ENCODE data around the gene ARID1B. TPM values are rescaled to one million over a fixed set of nuclear protein-coding genes. Genes with fewer than 3 reads are reported as not detected.

ARID1B gene
- total RNA-seq, 2 experiments from 2014 or later = 90.1 to 164 TPM

GRCh38 chr6:157224951-157225574 lies 447.9 kb downstream of the ARID1B start:
- no peak overlapping the region for H3K27ac ChIP-seq (ENCODE audit: low read depth, low read length, poor library complexity, severe bottlenecking)
- H3K79me2 ChIP-seq (ENCODE audit: insufficient read depth, low read depth, low read length) = no peaks in the 10 kb centered on the region
- H3K4me2 ChIP-seq (ENCODE audit: low read length) = no peak overlapping the region
- no peaks in the 10 kb centered on the region for H3K9me2 ChIP-seq (ENCODE audit: insufficient read depth, low read length)
- POLR2A ChIA-PET = interaction anchor here (1.2 kb wide), 1 partner anchor 70 kb away, joined by 3 read pairs; no protein-coding TSS in a partner anchor
- no peak for DNase-seq (ENCODE audit: low spot score)
- no peaks in the 10 kb centered on the region for H3K36me3 ChIP-seq (ENCODE audit: insufficient read depth, low read length)
- H4K20me1 ChIP-seq (ENCODE audit: insufficient read depth, low read length) = no peaks in the 10 kb centered on the region
- no TSS peak for BruUV-seq (replicated peaks)
- TF ChIP-seq EZH2phosphoT487 (IDR thresholded peaks at IDR 0.05; ENCODE audit: borderline replicate concordance, low read depth, low read length) = no peak
- no peak for TF ChIP-seq CTCF (conservative IDR thresholded peaks at IDR 0.05; ENCODE audit: low read length)
- CTCF ChIA-PET (ENCODE audit: unreplicated experiment) = interaction anchor here (0.6 kb wide), 1 partner anchor 57 kb away, joined by 3 read pairs; no protein-coding TSS in a partner anchor
- intact Hi-C loops (cut with micrococcal nuclease; ENCODE audit: unreplicated experiment) = loop anchor here (10.0 kb wide), 1 partner anchor 340 kb away; no protein-coding TSS in a partner anchor
- H3K4me1 ChIP-seq (ENCODE audit: insufficient read depth, low read length, poor library complexity, severe bottlenecking) = peaks cover 37% of the 10 kb centered on the region
- H3K9me3 ChIP-seq (ENCODE audit: low read length) = no peaks in the 10 kb centered on the region
- no peak overlapping the region for H3K4me3 ChIP-seq (ENCODE audit: low read depth, low read length, poor library complexity, severe bottlenecking)
- H2AFZ ChIP-seq (ENCODE audit: low read length) = no peak overlapping the region

- no peak overlapping the region for H3K4me3 ChIP-seq (ENCODE audit: low read depth, low read length, poor library complexity, severe bottlenecking)
- no peak overlapping the region for H3K4me2 ChIP-seq (ENCODE audit: low read length)
- no peak overlapping the region for H3K27ac ChIP-seq (ENCODE audit: low read depth, low read length, poor library complexity, severe bottlenecking)
- H3K79me2 ChIP-seq (ENCODE audit: insufficient read depth, low read depth, low read length) = no peaks in the 10 kb centered on the region
- BruUV-seq (replicated peaks) = no TSS peak
- no peaks in the 10 kb centered on the region for H3K9me2 ChIP-seq (ENCODE audit: insufficient read depth, low read length)
- POLR2A ChIA-PET = interaction anchor here (0.6 to 1.2 kb wide), 2 partner anchors 69 to 206 kb away, joined by 3 to 5 read pairs; no protein-coding TSS in a partner anchor
- DNase-seq (ENCODE audit: low spot score) = no peak
- TF ChIP-seq CTCF (conservative IDR thresholded peaks at IDR 0.05; ENCODE audit: low read length) (no peak), EZH2phosphoT487 (IDR thresholded peaks at IDR 0.05; ENCODE audit: borderline replicate concordance, low read depth, low read length) (no peak)
- no peaks in the 10 kb centered on the region for H3K36me3 ChIP-seq (ENCODE audit: insufficient read depth, low read length)
- intact Hi-C loops (cut with micrococcal nuclease; ENCODE audit: unreplicated experiment) = loop anchor here (10.0 kb wide), 1 partner anchor 339 kb away; no protein-coding TSS in a partner anchor
- no peaks in the 10 kb centered on the region for H3K9me3 ChIP-seq (ENCODE audit: low read length)
- peaks cover 38% of the 10 kb centered on the region for H3K4me1 ChIP-seq (ENCODE audit: insufficient read depth, low read length, poor library complexity, severe bottlenecking)
- H2AFZ ChIP-seq (ENCODE audit: low read length) = no peak overlapping the region
- CTCF ChIA-PET (ENCODE audit: unreplicated experiment) = no interaction called here
- H4K20me1 ChIP-seq (ENCODE audit: insufficient read depth, low read length) = no peaks in the 10 kb centered on the region
These were observed 448.4 kb downstream of the ARID1B start for GRCh38 chr6:157225575-157225995.

- Histone ChIP-seq H3K9me3 (ENCODE audit: low read length) (no peaks in the 10 kb centered on the region), H3K9me2 (ENCODE audit: insufficient read depth, low read length) (no peaks in the 10 kb centered on the region), H3K79me2 (ENCODE audit: insufficient read depth, low read depth, low read length) (no peaks in the 10 kb centered on the region), H2AFZ (ENCODE audit: low read length) (no peak overlapping the region), H3K4me3 (ENCODE audit: low read depth, low read length, poor library complexity, severe bottlenecking) (no peak overlapping the region), H3K4me1 (ENCODE audit: insufficient read depth, low read length, poor library complexity, severe bottlenecking) (peaks cover 38% of the 10 kb centered on the region), H3K27ac (ENCODE audit: low read depth, low read length, poor library complexity, severe bottlenecking) (no peak overlapping the region), H3K36me3 (ENCODE audit: insufficient read depth, low read length) (no peaks in the 10 kb centered on the region), H4K20me1 (ENCODE audit: insufficient read depth, low read length) (no peaks in the 10 kb centered on the region), H3K4me2 (ENCODE audit: low read length) (no peak overlapping the region)
- no TSS peak for BruUV-seq (replicated peaks)
- intact Hi-C loops (cut with micrococcal nuclease; ENCODE audit: unreplicated experiment) = loop anchor here (10.0 kb wide), 1 partner anchor 339 kb away; no protein-coding TSS in a partner anchor
- no peak for DNase-seq (ENCODE audit: low spot score)
- TF ChIP-seq EZH2phosphoT487 (IDR thresholded peaks at IDR 0.05; ENCODE audit: borderline replicate concordance, low read depth, low read length) (no peak), CTCF (conservative IDR thresholded peaks at IDR 0.05; ENCODE audit: low read length) (no peak)
- CTCF ChIA-PET (ENCODE audit: unreplicated experiment) = no interaction called here
- POLR2A ChIA-PET = interaction anchor here (0.6 to 1.2 kb wide), 2 partner anchors 69 to 206 kb away, joined by 3 to 5 read pairs; no protein-coding TSS in a partner anchor
These were observed 448.9 kb downstream of the ARID1B start for GRCh38 chr6:157226026-157226625.

All from OCI-LY7 (cell line).